Retina (tissue), 1 donor: ENCODE data around the gene DGCR6L.
"Not testable (repeated sequence)": the region's sequence is repeated elsewhere in the genome, so short reads cannot be mapped to it uniquely, and the experiment has no call there.

Experiments used
- DNase-seq: peaks from one replicate; pipeline ENCODE4 v3.0.0-alpha.2; 2016

DGCR6L gene

GRCh38 chr22:20272174-20272573, 47.7 kb downstream of the DGCR6L start:
- DNase-seq: no peak

DNA sequence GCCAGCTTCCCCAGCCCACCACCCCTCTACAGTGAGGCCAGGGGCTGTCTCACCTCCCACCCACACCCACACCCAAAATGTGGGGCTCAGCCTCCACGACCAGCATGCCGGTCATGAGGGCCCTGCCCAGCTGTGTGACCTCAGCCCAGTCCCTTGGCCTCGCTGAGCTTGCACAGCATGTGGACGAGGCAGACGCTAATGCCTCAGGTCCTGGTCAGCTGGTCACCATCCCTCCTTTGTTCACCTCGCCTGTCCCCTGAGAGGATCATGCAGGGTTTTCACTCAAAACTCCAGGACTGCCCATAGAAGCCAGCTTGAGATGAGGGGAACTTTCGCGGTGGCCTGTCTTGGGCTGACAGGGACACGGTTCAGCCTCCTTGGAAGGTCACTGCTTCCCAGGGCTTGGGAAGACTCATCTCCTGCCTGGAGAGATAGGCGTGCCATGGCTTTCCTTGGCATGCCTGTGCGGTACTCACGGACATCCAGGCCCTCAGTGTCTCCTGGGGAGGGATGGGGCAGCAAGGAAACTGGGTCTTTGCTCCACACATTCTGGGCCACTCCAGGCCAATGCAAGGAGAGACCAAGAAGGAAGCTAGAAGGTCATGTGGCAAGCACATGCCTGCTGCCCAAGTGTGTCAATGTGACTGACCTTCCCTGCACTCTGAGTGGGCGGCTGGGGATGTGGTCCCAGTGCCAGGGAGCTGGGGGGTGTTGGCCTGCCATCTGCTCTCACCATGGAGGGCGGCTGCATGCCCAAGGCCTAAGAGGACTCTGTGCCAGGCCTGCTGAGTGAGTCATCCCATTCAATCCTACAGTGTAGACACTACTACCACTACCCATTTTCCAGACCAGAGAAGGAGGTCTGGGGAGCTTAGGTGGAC, 48.5 kb downstream of the DGCR6L start:
- DNase-seq: no peak

DNA sequence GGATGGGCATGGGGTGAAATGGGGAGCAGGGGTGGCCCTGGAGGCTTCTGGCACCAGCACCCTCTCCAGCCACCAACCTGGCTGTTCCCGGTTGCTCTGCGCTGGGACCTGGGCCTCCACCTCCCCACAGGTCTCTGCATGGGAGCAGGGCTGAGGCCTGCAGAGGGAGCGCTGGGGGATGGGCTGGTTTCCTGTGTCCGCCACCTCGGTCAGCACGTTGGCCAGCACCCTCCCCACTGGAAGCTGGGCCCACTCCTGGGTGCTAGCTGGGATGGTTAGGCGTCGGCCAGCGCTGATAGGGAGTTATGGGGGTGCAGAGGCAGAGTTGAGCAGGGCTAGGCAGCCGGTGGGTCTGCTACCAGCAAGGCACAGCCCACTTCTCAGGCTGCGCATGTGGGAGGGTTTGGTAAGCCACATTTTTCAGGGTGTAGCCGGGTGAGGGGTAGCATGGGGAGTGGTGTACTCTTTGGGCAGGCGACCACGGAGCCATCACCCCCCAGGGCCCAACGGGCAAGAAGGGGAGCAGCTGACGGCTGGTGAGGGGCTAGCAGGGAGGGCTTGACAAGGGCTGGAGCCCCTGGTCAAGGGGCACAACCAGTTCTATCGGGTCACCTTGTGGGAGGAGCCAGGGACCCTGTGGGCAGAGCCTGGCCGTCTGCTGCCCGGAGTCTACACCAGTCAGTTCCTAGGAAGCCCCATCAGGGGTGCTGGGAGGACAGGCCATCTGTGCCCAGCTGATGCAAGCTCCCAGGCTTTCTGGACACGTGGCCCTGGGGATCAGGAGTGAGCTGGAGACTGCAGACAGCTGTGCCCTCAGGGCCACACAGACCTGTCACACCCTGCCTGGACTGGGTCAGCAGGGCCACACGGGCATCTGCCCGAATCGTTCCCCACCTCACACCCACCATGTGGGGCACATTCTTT, 49.4 kb downstream of the DGCR6L start:
- peak; percentile 44 for DNase-seq

DNA sequence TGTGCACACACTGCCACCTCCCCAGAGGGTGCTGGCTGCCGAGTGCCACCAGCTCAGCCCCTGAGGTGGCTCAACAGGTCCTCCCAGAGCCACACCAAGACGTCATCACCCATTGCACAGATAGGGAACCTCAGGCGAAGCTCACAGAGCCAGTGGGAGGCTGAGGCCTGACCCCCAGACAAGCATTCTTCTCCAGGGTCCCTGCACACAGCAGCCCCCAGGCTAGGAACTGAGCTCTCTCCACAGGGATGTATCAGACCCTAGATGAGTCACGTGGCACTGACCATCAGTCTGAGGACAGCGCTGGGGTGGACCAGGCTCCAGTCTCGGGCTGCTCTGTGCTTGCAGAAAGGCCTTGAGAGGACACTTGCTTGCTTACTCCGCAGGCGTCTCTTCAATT, 50.2 kb downstream of the DGCR6L start:
- DNase-seq: not testable (repeated sequence)

DNA sequence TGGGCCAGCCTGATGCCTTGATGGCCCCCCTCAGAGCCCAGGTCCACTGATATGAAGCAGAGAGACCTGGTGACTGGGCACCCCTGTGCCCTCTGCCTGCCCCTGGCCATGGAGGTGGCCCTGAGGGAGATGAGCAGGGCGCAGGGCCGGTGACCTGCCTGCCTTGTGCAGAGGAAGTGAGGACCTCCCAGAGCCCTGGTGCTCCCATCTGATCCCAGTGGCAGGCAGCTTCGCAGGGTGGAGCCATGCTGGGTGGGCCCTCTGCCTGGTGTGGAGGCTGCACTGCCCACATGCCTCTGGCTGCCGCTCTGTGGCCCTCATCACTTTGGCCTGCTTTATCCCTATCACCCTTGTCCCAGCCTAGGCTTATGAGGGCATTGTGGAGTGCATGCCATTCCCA, 50.7 kb downstream of the DGCR6L start:
- not testable (repeated sequence) for DNase-seq

GRCh38 chr22:20268279-20269012, 51.4 kb downstream of the DGCR6L start, which contains the start of gene RTN4R:
TSS of gene RTN4R (minus strand) at chr22:20268318. CDS start at chr22:20268092, 226 bp downstream.
- DNase-seq: peak; percentile 85

GRCh38 chr22:20267441-20268278, 52.2 kb downstream of the DGCR6L start:
- DNase-seq: peak; percentile 68

DNA sequence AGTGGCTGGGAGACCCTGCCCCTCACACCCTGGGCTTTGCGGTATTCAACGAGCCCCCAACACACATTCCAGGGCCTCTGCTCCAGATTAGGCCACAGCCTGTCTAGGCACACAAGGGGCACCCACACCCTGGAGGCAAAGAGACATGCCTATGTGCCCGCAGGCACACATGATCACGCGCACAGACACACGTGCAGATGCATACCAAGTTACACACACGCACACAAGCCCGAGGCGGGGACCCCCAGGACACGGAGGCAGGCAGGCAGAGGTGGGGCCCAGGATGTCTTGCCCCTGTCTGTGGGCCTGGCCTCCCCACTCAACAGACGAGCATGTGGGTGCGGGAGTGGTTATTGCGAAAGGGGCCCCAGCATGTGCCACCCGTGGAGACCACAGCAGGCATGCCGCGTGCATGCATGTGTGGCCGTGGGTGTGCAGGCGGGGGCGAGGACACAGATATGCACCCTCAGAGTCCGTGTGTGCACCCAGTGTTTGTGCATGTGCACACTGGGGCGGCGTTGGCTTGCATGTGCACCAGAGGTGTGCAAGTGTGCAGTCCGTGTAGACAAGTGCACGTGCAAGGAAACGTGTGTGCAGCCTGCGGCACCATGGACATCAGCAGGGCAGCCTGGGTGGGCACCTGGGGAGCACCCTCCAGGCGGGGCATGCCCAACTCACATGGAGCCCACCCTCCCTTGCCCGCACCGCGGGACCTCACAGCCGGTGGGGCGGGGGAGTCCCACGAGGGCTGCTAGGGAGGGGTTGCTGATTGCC, 53.0 kb downstream of the DGCR6L start:
- not testable (repeated sequence) for DNase-seq

DNA sequence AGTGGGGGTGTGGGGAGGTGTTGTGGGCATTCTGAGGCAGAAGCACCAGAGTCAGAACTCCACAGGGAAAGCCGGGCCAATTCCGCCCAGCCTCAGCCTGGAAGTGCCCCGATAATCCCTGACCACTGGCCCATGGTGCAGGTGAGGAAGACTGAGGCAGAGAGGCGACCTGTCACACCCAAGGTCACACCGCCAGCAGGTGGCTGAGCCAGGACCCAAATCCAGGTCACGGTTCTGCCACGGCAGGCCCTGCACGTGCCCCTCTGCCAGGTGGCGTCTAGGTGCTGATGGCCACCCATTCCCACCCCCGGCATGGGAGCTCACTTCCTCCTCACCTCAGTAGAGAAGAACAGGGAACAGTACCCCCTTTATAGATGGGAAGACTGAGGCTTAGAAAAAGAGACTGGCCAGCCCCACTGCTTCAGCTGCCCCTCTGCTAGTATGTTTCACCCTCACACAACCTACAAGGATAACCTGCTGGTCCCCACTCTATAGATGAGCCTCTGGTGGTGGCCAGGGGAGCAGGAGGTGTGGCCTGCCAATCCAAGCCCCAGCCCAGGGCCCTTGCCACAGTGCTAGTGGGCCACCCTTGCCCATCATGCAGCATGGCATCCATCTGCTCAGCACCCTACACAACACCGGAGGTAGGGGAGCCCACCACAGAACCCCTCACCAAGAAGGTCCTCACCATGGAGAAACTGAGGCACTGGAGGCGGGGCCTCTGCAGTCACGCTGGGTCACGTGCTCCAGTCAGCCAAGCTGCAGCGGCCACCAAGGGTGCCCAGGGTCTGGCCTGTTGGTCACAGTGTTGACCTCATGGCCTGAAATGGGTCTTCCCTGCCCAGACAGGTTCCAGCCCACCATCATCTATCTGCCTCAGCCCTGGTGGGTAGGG, 53.8 kb downstream of the DGCR6L start:
- DNase-seq: not testable (repeated sequence)

DNA sequence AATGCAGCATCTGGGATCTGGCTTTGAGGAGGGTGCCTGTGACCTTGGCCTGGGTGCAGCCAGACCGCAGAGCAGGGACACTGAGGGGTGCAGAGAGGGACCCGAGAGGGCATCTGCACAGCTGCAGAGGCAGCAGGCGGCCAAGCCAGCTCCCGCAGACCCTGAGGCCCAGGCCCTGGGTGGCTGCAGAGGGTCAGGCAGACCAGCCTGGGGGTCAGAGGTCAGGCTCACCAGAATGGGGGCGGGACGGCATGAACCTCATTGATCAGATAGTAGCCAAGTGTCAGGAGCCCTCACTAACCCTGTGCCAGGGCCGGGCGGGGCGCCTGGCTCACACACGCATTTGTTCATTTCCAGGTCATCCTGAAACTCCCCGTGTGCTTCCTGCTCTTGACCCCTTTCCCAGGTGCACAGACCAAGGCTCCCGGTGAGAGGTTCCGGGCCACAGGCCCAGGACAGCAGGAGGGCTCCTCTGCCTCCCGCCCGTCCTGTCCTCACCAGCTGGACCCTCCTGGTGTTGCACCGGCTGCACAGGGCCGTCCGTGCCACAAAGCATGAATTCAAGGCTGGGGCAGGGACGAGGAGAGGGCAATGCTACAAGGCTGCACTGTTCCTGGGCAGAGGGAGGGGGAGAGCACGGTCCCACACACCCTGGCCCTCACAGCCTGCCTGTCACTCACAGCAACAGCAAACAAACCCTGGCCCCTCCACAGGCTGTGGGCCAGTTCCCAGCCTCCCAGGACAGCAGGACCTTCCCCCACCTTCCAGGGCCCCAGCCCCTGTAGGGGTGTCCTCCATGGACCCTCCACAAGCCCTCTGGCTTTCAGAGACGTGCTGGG, 55.0 kb downstream of the DGCR6L start:
- DNase-seq: no peak
